ENCODE measurements around the gene CYTIP. TPM values are rescaled to one million over a fixed set of nuclear protein-coding genes. Genes with fewer than 3 reads are reported as not detected.
"Not testable (repeated sequence)": the region's sequence is repeated elsewhere in the genome, so short reads cannot be mapped to it uniquely, and the experiment has no call there.

Gene CYTIP
- total RNA-seq, 2 experiments from 2014 or later = 369 to 388 TPM

- Mint-ChIP-seq H3K27me3 (no peaks in the 10 kb centered on the region), H3K4me1 (ENCODE audit: low read depth) (peaks cover 8% of the 10 kb centered on the region), H3K27ac (no peak overlapping the region), H3K9me3 (peaks cover 27% of the 10 kb centered on the region), H3K4me3 (no peak overlapping the region), H3K36me3 (peaks cover 36% of the 10 kb centered on the region)
- ChIA-PET CTCF (interaction anchor here (0.6 kb wide), 1 partner anchor 38 kb away, joined by 3 read pairs; no protein-coding TSS in a partner anchor), POLR2A (no interaction called here)
- no peak for DNase-seq
- intact Hi-C loops (cut with micrococcal nuclease) = no loop called here
These were observed 68.5 kb downstream of the CYTIP start for GRCh38 chr2:157375384-157375783.

- H3K36me3 Mint-ChIP-seq; intact Hi-C loops (cut with micrococcal nuclease); H3K4me3 Mint-ChIP-seq; H3K27me3 Mint-ChIP-seq; H3K9me3 Mint-ChIP-seq; POLR2A ChIA-PET; CTCF ChIA-PET; H3K27ac Mint-ChIP-seq; DNase-seq: not testable (repeated sequence)
- peaks cover 19% of the 10 kb centered on the region for H3K4me1 Mint-ChIP-seq (ENCODE audit: low read depth)
These were observed 75.4 kb downstream of the CYTIP start for GRCh38 chr2:157368508-157368907.

GRCh38 chr2:157367704-157368103 lies 76.2 kb downstream of the CYTIP start:
- POLR2A ChIA-PET = no interaction called here
- Mint-ChIP-seq H3K4me1 (ENCODE audit: low read depth) (peaks cover 24% of the 10 kb centered on the region), H3K27ac (no peak overlapping the region), H3K36me3 (peaks cover 13% of the 10 kb centered on the region), H3K4me3 (no peak overlapping the region), H3K9me3 (peaks cover 2% of the 10 kb centered on the region), H3K27me3 (no peaks in the 10 kb centered on the region)
- intact Hi-C loops (cut with micrococcal nuclease) = no loop called here
- CTCF ChIA-PET = interaction anchor here (1.7 kb wide), 1 partner anchor 40 kb away, joined by 5 read pairs; no protein-coding TSS in a partner anchor
- DNase-seq = no peak

Other genes with a start within 250 kb of the CYTIP start
- not detected for gene GALNT5, start 186.4 kb downstream of the CYTIP start, total RNA-seq
- gene ERMN, start 118.3 kb downstream of the CYTIP start, total RNA-seq = 1 to 10 TPM in 1 of 2 experiments, under 1 TPM in 1; 0.82 to 1.5 TPM
- 1 to 10 TPM; 1.3 to 2.0 TPM for gene ACVR1C, start 184.8 kb upstream of the CYTIP start, total RNA-seq